Inferior parietal cortex (tissue), 1 donor: ENCODE results near the gene NOD2.

ENCODE experiments used
- DNase-seq: peaks from one replicate; pipeline ENCODE4 v3.0.0-alpha.2; 2016; ENCODE audit errors: extremely low spot score

Gene NOD2

DNA sequence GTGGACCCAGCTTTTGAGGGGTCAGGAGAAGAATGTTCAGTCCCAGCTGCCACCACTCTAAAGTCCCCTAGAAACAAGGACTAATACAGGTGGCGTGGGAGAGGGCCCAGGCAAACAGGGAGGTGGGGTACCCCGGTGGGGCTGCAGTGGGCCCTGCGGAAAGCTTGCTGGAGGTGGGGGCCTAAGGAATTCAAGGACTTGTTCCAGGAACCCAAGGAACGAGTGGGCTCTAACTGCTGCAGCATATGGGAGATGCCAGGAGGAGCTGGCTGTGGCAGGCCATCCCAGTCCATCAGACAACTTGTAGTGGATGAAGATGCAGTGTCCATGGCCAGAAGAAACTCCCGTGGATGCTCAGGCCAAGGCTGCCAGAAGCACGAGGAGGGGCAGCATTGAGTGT is 22.9 kb upstream of the NOD2 start:
- no peak for DNase-seq

DNA sequence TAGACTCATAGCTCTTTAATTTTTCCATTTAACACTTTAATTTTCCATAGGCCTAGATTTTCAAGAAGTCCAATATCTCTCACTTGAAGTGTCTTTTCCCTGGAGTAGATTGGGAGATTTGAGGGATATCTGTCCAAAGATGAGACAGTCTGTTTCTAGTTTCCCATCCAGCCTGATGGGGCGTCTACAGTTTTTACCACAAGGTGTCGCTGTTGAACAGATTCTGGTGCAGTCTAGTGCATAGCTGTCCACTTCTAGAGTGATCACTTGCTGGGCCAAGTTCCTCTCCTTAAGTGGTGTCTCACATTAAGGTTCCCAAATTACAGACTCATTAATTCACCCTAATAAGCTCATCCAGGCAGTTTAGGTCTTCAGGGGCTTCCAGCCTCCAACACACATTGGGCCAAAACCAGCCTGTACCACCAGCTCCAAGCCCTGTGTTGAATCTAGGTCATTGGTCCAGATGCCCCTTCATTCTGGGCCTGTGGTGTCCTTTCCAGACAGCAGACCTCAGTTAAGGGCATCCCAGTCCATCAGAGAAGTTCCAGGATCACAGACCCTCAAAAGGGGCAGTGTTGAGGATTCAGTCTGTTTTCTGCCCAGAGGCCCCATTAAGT is 21.7 kb upstream of the NOD2 start:
- no peak for DNase-seq

DNA sequence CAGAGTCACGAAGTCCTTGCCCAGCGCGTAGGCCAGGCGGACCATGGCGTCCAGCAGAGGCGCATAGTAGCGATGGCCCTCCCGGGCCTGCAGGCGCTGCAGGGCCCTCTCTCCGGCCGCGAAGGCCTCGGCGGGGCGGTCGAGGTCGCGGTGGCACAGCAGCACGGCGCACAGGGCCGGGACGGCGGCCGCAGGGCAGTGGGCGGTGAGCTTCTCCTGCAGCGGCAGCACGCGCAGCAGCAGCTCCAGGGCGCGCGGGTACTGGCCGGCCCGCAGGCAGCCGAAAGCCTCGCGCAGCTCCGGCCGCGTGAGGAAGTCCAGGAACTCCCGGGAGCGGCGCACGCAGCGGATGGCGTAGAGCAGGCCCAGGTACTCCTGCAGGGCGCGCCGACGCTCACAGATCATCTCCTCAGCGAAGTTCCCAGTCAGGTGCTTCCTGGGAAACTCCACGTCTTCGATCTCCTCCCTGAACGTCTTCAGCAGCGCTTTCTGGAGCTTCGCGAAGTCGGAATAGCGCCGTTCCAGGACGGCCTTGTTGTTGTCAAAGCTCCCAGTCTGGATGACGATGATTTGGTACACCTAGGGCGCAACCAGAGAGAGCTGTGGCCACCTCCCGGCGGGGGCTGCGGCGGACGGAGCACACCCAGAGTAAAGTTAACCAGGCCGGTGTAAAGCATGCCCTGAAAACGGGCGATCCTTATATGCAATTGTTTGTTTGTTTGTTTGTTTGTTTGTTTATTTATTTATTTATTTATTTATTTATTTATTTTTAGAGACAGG is 19.7 kb upstream of the NOD2 start:
- no peak for DNase-seq

DNA sequence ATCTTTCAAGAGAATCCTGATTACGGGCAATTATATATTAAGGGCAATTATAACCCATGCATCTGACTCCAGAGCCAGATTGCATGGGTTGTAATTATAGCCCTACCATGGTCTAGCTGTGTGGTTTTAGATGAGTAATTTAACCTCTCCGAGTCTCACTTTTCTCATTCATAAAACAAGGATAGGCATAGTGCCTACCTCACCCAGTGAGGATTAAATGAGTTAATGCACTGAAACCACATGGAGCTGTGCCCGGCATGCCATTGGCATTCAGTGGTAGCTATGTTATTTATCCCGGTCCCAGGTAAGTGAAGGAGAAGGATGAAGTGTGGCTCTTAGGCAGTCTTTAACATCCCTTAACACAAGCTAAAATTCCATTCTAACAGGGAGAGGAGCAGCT is 18.6 kb upstream of the NOD2 start:
- no peak for DNase-seq

DNA sequence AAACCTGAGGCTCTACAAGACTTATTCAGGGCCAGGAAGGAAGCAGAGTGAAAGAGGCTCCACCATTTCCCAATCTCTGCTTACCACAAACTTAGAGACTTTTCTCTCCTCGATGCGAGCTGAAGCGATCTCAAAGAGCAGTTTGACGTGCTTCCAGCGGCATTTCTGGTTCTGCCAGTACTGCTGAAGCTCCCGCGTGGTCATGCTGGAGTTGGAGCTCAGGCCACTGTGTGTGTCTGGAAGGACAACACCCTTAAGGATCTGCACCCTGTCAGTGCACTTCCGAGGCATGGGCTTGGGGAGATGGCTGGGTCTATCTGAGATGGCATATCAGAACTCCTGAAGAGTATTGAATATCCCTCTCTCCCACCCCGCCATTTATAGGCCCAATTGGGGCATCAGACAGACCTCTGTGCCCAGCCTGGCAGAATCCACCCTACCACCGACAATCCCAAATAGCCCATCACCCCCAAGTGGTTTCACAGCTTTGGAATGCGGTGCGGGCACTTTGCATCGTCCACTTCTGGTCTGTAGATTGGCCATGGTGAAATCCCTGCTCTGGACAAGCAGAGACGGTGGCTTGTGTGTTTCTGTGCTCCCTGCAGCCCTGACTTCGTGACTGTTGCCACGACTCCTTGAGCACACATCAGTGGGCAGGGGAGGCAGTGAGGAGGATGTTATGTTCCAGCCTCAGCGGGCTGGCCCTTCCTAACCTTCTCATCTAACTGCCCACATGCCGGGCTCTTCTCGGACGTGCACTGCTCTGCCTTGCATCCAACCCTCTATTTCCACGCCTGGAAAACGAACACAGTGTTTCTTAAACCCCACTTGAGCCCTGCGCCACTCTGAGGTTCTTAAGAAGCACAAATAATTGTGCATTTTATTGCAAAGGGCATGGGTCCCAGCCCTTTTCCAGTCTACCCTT is 17.5 kb upstream of the NOD2 start:
- DNase-seq, result no peak

DNA sequence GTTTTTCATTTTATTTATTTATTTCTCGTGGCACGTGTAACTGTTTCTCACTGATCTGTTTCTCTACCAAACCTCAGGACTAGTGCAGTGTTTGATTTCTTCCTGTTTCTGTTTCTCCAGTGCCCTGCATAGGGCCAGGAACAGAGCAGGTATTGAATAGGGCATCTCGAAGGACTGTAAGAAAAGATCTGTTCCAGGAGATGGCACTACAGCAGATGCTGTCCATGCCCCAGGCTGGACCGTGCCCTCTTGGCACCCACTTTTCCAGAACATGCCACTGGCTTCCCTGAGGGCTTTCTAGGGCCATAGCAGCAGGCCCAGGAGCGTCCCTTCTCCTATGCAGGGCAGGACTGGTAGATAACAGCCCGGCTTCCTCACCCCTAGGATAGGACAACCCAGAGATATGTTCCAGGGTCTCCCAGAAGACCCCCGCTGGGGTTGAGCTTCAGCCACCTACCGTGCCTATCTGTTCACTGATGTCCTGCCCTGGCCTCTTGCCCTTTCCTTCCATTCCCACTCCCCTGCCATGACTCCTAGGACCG is 16.7 kb upstream of the NOD2 start:
- no peak for DNase-seq

DNA sequence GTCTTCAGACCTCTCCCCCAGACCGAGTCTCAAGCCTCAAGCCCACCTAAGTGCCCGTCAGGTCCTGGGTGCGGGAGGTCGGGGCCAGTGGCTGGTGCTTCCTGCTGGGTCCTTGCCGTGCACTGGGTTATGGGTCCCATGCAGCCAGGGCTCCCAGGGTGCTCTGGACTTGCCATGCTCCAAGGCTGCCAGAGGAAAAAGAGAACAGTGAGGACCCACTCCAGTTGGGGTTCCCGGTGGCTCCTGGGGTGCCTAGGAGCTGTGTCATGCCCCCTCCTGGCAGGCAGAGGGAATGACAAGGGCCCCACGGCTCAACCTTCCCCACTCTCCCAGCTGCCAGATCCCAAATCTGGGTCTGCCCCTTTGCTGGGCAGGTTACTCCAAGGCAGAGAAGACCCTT is 16.1 kb upstream of the NOD2 start:
- no peak for DNase-seq

DNA sequence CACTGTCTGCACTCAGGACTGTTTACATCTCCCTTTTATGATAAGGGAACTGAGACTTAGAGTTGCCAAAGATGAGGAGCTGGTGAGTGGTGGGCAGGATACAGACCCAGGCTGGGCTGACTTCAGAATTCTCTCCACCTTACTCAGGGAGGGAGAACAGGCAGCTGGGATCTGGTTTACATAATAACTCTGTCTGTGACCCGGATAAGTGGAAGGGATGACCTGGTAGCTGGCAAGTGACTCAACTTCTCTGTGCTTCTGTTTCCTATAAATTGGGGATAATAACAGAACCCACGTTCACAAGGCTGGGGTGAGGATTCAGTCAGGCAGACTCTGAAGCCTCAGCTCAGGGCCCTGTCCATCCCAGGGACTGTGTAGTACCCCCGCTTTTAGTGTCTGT is 14.9 kb upstream of the NOD2 start:
- DNase-seq, result no peak

DNA sequence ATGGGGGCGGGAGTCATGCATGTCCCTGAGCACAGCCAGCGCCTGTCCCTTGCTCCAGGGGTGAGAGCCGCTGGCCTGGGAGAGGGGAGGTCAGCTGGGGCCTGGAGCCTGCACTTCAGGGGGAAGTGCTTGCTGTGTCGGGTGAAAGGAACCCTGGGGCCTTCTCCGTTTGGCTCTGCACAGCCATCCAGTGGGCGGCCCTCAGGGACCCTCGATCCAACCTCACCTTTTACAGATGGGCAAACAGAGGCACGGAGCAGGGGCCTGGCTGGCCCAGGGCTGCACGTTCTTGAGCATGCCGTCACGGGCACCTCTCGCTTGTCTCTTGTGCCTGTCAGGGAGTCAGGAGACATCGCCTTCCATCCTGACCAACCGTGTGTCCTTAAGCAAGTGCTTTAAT is 14.1 kb upstream of the NOD2 start:
- DNase-seq, result no peak

DNA sequence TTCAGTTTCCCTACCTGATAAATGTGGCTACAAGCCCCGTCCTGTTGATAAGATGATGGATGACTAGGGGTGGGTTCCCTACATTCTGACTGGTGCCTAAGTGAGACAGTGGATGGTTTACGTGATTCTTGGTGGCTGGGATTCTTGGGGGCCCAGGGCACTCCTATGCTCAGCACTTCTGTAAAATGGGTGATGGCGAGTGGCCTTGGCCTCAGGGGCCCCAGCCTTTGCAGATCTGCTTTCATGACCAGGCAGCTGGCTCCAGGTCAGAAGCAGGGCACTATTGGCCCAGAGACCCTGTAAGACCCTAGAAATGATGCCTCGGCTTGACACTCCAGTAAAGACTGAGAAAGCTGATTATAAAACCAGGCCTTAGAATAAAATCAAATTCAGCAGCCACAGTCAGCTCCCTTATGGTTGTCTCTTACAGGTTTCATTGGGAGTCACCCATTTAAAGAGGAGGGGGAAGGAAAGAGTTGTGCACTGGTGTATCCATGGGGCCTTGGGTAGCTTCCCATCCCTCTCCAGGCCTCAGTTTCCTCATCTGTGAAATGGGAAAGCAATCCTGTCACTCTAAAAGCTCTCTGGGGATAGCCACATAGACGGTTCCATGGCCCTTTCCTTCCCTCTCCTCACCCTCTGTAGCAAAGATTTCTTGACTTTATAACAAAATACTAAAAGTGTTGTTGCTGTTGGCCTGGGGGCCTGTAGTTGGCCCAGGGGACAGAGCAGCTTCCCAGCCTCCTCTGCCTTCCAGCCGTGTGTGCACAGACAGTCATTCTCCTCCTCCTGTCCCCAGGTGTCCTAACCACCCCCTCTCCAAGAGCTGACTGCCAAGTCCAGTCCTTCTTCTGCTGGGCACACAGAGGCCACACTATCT is 13.5 kb upstream of the NOD2 start:
- DNase-seq, result no peak

DNA sequence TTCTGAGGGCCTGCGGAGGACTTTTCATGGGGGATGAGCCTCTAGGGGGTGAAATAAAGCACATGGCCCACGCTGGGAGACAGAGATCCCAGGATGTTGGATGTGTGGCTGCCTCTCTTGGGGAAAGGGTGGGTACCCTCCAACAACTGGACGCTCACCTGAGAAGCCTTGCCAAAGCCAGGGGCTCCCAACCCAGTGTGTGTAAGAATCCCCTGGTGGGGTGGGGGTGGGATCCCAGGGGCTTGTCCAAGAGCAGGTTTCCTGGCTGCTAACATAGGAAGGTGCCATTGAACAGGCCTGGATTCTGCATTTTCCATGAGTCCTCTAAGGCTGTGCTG is 12.9 kb upstream of the NOD2 start:
- no peak for DNase-seq

DNA sequence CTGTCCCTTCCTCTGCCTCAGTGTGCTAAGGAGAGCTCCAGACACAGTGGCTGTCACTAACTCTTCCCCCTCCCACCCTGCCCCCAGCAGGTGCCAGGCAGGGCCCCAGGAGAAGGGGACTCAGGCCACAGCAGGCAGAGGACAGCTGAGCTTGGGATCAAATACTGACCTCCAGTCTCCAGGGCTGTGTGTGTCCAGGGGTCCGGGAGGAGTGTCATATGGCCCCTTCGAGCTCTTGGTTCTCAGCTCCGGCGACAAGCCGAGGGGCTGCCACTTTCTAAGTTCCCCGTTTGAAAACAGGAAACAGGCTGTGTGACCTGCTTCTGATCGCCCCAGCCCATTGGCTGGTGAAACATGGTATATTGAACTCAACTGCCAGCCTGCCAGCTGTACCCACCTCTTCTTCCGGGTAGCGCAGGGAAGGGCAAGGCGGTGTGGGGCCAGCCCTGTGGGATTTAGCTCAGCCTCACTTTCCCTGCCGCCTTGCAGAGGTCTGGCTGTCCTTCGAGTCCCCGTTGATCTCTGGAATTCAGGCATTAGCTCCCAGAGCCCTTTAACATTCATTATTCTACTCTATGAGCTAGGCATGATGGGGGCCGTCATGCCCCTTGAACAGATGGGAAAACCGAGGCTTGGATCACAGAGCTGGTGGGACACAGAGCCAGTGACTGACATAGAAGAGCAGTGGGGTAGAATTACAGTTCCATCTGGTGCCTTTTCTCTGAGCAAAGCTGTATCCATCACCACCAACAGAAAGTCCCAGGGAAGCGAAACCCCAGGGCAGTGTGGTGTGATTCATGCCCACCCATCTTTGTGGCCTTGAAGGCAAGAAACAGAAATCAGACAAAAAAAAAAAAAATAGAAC is 12.2 kb upstream of the NOD2 start, which contains the start of gene SNX20:
Gene SNX20, minus strand, starts transcription at position 292 of the 865 bp plus-strand sequence. CDS start 3,786 bp downstream, outside the sequence.
- no peak for DNase-seq

DNA sequence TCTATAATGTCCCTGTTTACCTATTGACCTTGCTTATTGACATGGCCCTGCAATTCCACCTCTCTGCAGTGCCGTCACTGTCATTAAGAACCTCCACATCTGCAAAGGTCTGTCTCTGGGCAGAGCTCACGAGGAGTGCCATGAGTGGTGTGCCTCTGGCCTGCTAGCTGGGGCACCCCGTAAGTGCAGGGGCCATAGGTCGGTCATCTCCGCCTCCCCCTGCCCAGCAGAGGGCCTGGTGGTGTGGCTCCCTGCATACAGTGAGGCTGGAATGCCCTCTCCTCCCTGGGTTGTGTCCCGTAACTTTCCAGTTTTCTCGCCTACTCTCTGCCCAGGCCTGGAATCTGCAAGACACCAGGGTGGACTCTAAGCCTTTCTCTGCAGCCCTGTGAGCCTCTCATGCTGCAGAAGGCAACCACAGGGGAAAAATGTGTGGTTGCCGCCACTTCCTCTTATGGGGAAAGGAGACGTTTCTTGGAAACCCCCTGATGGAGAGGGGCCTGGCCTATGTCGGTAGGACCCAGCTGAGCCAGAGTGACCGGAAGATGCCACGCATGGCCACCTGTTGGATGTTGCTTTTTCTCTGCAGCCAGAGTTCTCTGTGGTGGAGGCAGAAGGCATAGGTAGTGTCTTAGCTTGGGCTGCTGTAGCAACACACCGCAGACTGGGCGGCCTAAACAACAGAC is 9.6 kb upstream of the NOD2 start:
- no peak for DNase-seq

DNA sequence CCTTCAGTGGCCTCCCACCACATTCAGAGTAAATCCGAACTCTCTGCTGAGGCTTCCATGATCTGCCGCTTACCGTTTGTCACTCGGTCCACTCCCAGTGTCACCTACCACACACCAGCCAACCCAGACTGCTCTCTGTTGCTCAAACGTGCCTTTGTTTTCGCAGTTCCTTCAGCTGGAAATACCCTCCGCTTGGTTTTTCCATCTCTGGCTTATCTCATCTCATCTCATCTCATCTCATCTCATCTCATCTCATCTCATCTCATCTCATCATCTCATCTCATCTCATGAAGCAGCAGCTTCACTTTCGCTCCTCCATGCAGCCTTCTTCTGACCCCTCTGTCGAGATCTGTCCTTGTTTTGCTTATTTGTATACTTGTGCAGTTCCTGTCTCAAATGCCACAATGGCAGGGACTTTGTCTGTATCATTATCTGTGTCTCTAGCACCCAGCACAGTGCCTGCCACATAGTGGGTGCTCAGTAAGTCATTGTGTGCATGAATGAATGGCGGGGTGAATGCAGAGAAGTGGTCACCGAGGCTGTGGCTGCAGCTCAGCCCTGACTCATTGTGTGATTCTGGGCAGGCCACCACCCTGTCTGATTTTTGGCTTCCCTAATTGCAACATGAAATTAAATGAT is 8.5 kb upstream of the NOD2 start:
- no peak for DNase-seq

DNA sequence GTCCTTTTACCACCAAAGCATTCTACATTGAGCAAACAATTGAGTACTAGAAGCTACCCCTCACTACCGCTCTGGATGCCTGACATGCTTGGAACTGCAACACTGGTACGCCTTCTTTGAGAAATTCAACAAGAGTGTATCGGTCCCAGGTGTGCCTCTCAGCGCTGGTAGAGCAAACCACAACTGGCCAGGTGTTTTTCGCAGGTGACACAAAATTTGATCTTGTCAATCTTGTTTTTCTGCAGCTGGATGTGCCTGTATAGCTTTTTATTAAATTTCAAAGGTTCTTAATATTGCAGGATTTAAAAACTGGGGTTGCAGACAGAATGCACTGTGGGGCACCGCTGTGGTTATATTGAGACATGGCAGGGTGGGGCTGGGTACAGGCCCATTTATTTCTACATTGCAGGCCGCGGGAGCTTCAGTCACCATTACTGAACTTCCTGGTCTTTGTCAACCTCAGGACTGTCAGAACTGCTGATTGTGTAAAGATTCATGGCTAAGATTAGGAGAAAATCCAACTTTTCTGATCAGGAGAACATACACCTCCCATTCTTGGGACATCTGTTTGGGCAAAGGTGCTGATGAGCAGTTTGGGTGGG is 7.8 kb upstream of the NOD2 start:
- DNase-seq, result no peak

DNA sequence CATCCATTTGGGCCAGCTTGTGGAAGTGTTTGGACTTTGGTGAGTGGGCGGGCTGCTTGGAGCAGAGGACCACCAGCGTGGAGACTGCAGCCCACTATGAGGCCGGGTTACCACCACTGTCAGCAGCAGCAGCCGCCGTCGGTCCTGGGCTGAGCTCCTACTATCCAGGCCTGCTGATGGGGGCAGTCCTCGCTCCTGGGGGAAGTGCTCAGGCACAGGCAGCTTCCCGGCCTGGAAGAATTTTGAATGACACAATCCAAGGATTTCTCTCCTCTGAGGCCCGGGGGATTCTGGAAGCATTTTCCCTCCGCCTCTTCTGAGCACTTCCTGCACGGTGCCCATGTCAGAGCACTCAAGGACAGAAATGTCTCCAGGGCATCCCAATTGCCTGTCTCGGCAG is 5.3 kb upstream of the NOD2 start:
- no peak for DNase-seq

DNA sequence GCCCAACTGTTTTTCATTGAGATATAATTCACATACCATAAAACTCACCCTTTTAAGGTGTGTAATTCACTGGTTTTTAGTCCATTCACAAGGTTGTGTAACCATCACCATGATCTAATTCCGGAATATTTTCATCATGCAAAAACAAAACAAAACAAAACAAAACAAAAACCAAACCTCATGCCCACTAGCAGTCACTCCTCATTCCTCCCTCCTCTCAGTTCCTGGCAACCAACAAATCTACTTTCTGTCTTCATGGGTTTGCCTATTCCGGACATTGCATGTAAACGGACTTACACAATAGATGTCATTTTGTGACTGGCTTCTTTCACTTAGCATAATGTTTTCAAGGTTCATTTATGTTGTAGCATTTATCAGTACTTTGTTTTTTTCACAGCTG is 4.5 kb upstream of the NOD2 start:
- DNase-seq, result no peak

DNA sequence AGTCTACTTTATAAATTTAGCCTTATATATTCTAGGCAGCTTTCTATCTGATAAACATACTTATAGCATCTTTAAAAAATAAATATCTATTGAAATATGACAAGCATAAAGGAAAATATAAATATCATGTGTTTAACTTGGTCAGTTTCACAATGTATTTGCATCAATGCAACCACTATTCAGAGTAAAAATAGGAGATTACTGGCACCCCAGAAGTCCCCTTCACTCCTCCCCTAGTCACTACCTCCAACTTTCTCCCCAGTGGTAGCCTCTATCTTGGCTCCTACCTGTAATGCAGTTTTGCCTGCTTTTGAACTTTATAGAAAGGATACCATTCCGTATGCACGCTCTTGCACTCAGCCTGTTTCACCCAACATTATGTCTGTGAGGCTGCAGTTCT is 3.2 kb upstream of the NOD2 start:
- DNase-seq, result no peak

DNA sequence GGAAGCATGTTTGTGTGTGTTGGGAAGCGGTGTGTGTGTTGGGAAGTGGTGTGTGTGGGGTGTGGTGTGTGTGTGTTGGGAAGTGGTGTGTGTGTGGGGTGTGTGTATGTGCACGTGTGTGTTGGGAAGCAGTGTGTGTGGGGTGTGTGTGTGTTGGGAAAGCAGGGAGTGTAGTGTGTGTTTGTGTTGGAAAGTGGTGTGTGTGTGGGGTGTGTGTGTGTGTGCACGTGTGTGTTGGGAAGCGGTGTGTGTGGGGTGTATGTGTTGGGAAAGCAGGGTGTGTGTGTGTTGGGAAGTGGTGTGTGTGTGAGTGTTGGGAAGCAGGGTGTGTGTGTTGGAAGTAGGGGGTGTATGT is 785 bp upstream of the NOD2 start:
- DNase-seq, result no peak
